Stimulated activated CD8-positive, alpha-beta memory T cell treated with anti-CD3 and anti-CD28 coated beads, Interleukin-12 subunit alpha, Interleukin-12 subunit beta, amount 100 ng/mL, for 24 hours (primary cell): ENCODE measurements around the gene MT1F.

Source experiments
- DNase-seq: peaks from one replicate; pipeline ENCODE4 v3.0.0-alpha.2; 2020; ENCODE audit errors: extremely low read depth

Gene MT1F

GRCh38 chr16:56625943-56626654 lies 31.7 kb upstream of the MT1F start:
- no peak for DNase-seq

- no peak for DNase-seq
These were observed 31.1 kb upstream of the MT1F start for GRCh38 chr16:56626685-56627084.

GRCh38 chr16:56628486-56629350 lies 29.0 kb upstream of the MT1F start:
- no peak for DNase-seq

GRCh38 chr16:56629531-56629930 lies 28.2 kb upstream of the MT1F start:
- DNase-seq, result no peak

GRCh38 chr16:56630134-56630533 lies 27.6 kb upstream of the MT1F start:
- DNase-seq, result no peak

- no peak for DNase-seq
These were observed 26.6 kb upstream of the MT1F start for GRCh38 chr16:56631197-56631596.

- DNase-seq, result no peak
These were observed 26.0 kb upstream of the MT1F start for GRCh38 chr16:56631832-56632155.

- DNase-seq, result no peak
These were observed 25.5 kb upstream of the MT1F start, which contains the start of gene MT1M for GRCh38 chr16:56632156-56632847. Gene MT1M, plus strand, starts transcription at chr16:56632659. Its CDS starts 73 bp downstream, at chr16:56632732.

GRCh38 chr16:56632848-56633365 lies 24.9 kb upstream of the MT1F start:
- DNase-seq, result no peak

GRCh38 chr16:56633535-56633934 lies 24.2 kb upstream of the MT1F start:
- no peak for DNase-seq

- DNase-seq, result no peak
These were observed 22.9 kb upstream of the MT1F start for GRCh38 chr16:56634715-56635440.

GRCh38 chr16:56635441-56635967 lies 22.3 kb upstream of the MT1F start:
- DNase-seq, result no peak

GRCh38 chr16:56636616-56637413 lies 20.9 kb upstream of the MT1F start:
- DNase-seq, result no peak

GRCh38 chr16:56637814-56638750 lies 19.7 kb upstream of the MT1F start, which contains the start of gene MT1A:
Gene MT1A, plus strand, starts transcription at chr16:56638666. Its CDS starts 73 bp downstream, at chr16:56638739.
- DNase-seq, result no peak

- DNase-seq, result no peak
These were observed 18.7 kb upstream of the MT1F start for GRCh38 chr16:56639045-56639444.

- DNase-seq, result no peak
These were observed 17.7 kb upstream of the MT1F start for GRCh38 chr16:56640076-56640475.

- no peak for DNase-seq
These were observed 16.6 kb upstream of the MT1F start for GRCh38 chr16:56641166-56641565.

- peak; percentile 44 for DNase-seq
These were observed 14.5 kb upstream of the MT1F start for GRCh38 chr16:56643080-56643778.

GRCh38 chr16:56643833-56644232 lies 13.9 kb upstream of the MT1F start:
- no peak for DNase-seq
